SK-N-MC (cell line): ENCODE measurements around the gene HINT1.

Source experiments
- DNase-seq: peaks from one replicate; pipeline ENCODE4 v3.0.0-alpha.2; 2011; ENCODE audit warnings: low read depth, low spot score
- H3K27ac ChIP-seq: fragments of 200-600 bp; sonication (generic); 2 replicates; pipeline ENCODE4 v1.5.1; 2016; ENCODE audit warnings: mixed run types
- H3K36me3 ChIP-seq: fragments of 200-600 bp; sonication (generic); 2 replicates; pipeline ENCODE4 v1.6.1; 2017; ENCODE audit warnings: antibody characterized with exemption, low read length, mixed read lengths; ENCODE audit not compliant: insufficient read depth
- H3K4me3 ChIP-seq: fragments of 200-600 bp; sonication (generic); 2 replicates; pipeline ENCODE4 v1.5.1; 2016
- H3K9ac ChIP-seq: fragments of 200-600 bp; sonication (generic); 2 replicates; pipeline ENCODE4 v1.8.0; 2017; ENCODE audit warnings: mixed run types, mixed read lengths; ENCODE audit not compliant: insufficient read length
- H3K9me3 ChIP-seq: fragments of 200-600 bp; sonication (generic); 2 replicates; pipeline ENCODE4 v1.6.1; 2017; ENCODE audit warnings: low read depth, mild to moderate bottlenecking, antibody characterized with exemption, low read length, moderate library complexity, mixed read lengths
- EZH2 ChIP-seq: fragments of 200-600 bp; sonication (generic); IDR thresholded peaks from one replicate; pipeline ENCODE4 v1.6.1; 2017; ENCODE audit warnings: antibody characterized with exemption
- FOXP2 ChIP-seq: optimal IDR thresholded peaks from 2 replicates; pipeline ENCODE3; 2011; ENCODE audit warnings: mild to moderate bottlenecking, moderate library complexity; ENCODE audit not compliant: insufficient read depth; ENCODE audit errors: extremely low read length, control extremely low read depth
- POLR2AphosphoS5 ChIP-seq: IDR thresholded peaks from 2 replicates; pipeline ENCODE4 v1.6.1; 2012; ENCODE audit warnings: mild to moderate bottlenecking, low read depth, low read length, borderline replicate concordance

The HINT1 gene

DNA sequence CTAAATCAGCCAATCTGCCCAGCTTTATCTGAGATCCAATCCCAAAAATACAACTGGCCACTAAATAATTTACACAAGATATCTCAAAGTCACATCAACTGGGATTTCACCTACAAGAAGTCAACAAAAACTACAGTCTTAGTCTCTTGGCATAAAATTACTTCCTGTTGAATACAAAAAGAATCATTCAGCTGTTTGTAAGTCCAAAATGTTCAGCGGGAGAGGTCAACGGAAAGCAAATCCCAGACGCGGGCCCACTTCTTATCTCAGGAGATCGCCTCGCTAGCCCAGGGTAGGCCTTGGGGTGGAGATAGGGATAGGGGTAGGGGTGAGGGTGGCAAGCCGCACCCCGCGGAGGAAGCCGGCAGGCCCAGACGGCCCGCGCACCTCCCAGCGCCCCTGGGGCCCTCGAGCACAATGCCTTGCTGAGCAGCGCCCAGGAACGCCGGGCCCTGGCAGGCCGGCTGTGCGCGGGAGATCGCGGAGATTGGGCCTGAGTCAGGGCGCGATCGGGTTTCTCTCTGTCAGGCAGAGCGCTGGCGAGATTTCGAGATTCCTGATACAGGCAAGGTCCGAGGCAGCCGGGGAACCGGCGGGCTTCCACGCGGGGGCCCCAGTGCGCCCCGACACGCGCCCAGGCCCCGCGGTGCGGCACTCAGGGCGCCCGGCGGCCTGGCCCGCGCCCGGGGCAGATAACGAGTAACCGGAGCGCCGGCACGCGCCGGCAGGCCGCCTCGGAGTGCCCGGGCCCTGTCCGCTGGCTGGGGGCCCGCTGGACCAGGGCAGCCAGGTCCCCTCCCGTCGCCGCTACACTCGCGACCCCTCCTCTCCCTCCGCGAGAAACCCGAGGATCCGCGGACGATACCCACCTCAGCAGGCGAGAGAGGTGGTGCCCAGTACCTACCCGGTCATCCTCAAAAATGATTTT lies 601 bp downstream of the HINT1 start:
- TF ChIP-seq EZH2 (no peak), FOXP2 (no peak), POLR2AphosphoS5 (0 out of 2 replicates have a peak, but pooled peaks have one; percentile 2)

DNA sequence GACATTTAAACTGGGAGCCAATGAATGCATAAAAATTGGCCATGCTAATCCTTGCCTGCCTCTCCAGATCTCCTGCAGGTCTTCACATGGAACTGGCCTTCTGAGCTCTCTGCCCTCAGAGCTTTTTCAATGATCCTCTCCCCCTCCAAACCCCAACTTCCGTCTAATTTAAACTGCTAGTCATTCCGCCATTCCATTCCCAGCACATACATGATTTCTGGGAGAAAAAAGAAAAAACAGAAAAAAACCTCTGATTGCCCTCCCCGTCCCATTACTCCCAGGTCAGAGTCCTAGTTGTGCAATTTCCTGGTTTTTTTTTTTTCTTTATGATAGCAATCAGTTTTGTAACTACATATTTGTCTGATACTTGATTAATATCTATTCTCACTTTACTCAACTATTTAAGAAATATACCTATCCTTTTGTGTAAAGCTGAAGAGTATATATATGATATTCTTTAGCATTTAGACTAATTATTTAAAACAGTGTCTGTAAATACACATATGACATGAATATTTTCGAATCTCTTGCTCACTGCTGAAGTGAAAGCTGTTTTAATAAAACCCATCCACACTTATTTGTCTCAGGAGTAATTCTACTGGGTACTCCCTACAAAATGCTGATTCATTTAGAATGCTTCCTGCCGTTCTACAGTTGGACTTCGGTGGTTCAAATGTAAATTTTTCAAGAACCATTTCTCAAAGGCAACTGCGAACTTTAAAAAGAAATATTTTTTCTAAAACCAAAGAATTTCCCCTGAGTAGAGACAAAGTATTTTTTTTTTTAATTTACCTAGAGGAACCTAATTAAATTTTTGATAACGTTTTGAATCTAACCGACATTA lies 1.6 kb downstream of the HINT1 start:
- TF ChIP-seq EZH2 (no peak), POLR2AphosphoS5 (no peak), FOXP2 (no peak)
- Histone ChIP-seq H3K27ac (peak overlapping the region; percentile 92), H3K4me3 (peak overlapping the region; percentile 87), H3K9ac (peak overlapping the region; percentile 97), H3K9me3 (no peaks in the 10 kb centered on the region), H3K36me3 (peaks cover 52% of the 10 kb centered on the region)
- DNase-seq: no peak

More for the DNA sequence above, 601 bp downstream of the HINT1 start:
- H3K4me3 ChIP-seq: peak overlapping the region; percentile 87
- DNase-seq: no peak
- peak overlapping the region; percentile 97 for H3K9ac ChIP-seq
- peak overlapping the region; percentile 92 for H3K27ac ChIP-seq
- H3K9me3 ChIP-seq: no peaks in the 10 kb centered on the region
- H3K36me3 ChIP-seq: peaks cover 42% of the 10 kb centered on the region

DNA sequence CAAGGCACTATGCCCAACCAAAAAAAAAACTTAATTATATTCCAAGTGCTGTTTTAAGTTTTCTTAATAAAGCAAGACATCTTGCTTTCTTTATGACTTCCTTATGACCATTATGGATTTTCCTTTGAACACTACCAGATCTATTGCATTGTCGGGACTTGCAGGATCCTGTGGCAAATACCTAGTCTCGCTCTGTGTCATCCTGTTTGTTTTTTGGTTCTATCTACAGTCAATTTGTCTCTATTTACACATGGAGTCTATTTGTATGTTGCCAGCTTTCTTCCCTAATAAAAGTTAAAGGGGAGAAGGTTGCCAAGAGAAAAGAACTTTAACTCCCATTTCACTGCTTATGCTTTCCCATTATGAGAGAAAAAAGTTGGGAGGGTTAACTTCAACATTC lies 4.9 kb downstream of the HINT1 start:
- Histone ChIP-seq H3K36me3 (peaks cover 72% of the 10 kb centered on the region), H3K4me3 (no peak overlapping the region), H3K9me3 (no peaks in the 10 kb centered on the region), H3K9ac (no peak overlapping the region), H3K27ac (peak overlapping the region; percentile 61)
- TF ChIP-seq FOXP2 (no peak), EZH2 (no peak), POLR2AphosphoS5 (no peak)
- DNase-seq: no peak

DNA sequence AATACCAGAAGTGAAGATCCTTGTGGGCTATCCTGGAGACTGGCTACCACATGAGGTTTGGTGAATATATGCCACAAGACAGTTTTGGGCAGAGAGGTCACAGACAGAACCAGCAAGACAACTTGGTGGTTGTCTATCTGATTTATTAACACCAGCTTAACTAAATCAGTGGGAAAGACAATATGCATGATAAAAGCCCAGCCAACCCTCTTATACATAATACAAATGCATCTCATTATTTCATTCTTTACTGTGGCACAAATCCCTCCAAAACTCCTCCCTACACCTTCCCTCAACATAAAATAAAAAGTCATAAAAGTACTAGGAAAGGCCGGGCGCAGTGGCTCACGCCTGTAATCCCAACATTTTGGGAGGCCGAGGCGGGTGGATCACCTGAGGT lies 8.1 kb downstream of the HINT1 start:
- H3K9me3 ChIP-seq: no peaks in the 10 kb centered on the region
- no peak overlapping the region; the same call in 1 of the 2 replicates for H3K27ac ChIP-seq
- DNase-seq: no peak
- TF ChIP-seq POLR2AphosphoS5 (no peak), FOXP2 (no peak), EZH2 (no peak)
- no peak overlapping the region for H3K4me3 ChIP-seq
- H3K9ac ChIP-seq: no peak overlapping the region
- peaks cover 55% of the 10 kb centered on the region for H3K36me3 ChIP-seq

DNA sequence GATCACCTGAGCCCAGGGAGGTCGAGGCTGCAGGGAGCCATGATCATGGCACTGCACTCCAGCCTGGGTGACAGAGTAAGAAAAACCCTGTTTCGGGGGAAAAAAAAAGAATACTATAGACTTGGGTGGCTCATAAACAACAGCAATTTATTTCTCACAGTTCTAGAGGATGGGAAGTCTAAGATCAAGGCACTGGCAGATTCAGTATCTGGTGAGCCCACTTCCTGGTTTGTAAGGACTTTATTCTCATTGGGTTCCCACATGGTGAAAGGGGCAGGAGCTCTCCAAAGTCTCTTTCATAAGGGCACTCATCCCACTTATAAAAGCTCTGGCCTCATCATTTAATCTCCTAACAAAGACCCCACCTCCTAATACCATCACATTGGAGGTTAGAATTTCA lies 8.7 kb downstream of the HINT1 start:
- H3K4me3 ChIP-seq: no peak overlapping the region
- TF ChIP-seq POLR2AphosphoS5 (no peak), EZH2 (no peak), FOXP2 (no peak)
- H3K9me3 ChIP-seq: no peaks in the 10 kb centered on the region
- no peak overlapping the region for H3K9ac ChIP-seq
- no peak overlapping the region for H3K27ac ChIP-seq
- DNase-seq: no peak
- peaks cover 49% of the 10 kb centered on the region for H3K36me3 ChIP-seq

DNA sequence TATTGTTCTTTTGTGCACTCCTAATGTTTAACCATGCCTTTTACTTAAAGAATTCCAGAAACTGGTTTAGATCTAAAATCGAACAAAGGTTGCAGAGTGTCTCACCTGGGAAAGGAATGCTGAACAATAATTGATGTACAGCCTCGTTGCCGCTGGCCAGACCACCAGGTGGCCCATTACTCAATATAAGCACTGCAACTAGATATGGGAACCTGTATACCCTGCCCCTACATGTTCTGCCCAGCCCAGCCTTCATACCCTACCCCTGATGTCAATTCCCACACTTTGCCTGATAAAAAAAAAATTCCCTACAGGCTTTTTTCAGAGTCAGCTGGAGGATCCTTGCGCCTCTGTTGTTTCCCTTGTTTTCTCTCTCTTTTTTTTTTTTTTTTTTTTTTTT lies 13.8 kb downstream of the HINT1 start:
- no peak for TF ChIP-seq FOXP2
- no peak for TF ChIP-seq POLR2AphosphoS5
- no peak for TF ChIP-seq EZH2
- Histone ChIP-seq H3K9ac (no peak overlapping the region), H3K27ac (no peak overlapping the region), H3K4me3 (no peak overlapping the region), H3K36me3 (no peaks in the 10 kb centered on the region), H3K9me3 (no peaks in the 10 kb centered on the region)
- DNase-seq: no peak

DNA sequence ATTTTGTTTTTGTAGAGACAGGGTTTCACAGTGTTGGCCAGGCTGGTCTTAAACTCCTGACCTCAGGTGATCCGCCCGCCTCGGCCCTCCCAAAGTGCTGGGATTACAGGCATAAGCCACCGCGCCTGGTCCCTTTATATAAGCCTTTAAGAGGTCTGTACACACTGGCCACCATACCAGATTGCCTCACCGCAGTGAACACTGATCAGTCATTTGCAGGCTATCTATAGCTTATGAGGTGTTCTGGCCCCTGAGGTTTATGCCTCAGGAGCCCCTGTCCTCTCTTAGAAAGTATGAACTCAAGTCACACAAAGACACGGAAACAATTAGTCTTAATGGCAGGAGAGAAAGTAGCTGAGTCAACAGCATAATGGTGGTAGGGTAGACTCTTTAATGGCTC lies 14.6 kb downstream of the HINT1 start:
- H3K9ac ChIP-seq: no peak overlapping the region

DNA sequence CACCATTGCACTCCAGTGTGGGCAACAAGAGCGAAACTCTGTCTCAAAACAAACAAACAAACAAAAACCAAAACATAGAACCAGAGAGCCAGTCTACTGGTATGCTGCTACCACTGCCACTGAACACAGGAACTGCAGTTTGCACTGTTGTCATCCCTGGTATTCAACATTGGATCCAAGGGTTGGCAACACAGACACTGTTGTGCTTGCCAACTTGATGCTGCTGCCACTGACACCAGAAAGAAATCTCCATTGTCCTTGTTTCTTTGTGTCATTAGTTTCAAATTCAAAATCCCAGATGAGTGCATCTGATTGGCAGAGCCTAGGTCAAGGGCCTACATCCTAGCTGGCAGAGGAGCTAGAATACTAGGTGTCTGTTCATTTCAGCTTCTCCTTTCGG lies 16.2 kb downstream of the HINT1 start:
- no peak overlapping the region for H3K27ac ChIP-seq
- H3K9me3 ChIP-seq: no peaks in the 10 kb centered on the region
- H3K4me3 ChIP-seq: no peak overlapping the region
- TF ChIP-seq EZH2 (no peak), FOXP2 (no peak), POLR2AphosphoS5 (no peak)
- H3K9ac ChIP-seq: no peak overlapping the region
- DNase-seq: no peak
- H3K36me3 ChIP-seq: no peaks in the 10 kb centered on the region

More for the DNA sequence above, 14.6 kb downstream of the HINT1 start:
- H3K4me3 ChIP-seq: no peak overlapping the region
- H3K36me3 ChIP-seq: no peaks in the 10 kb centered on the region
- H3K9me3 ChIP-seq: no peaks in the 10 kb centered on the region
- no peak overlapping the region for H3K27ac ChIP-seq
- DNase-seq: no peak
- TF ChIP-seq FOXP2: no peak
- TF ChIP-seq EZH2: no peak
- no peak for TF ChIP-seq POLR2AphosphoS5
